ENCODE results near the gene ZPBP. TPM values are rescaled to one million over a fixed set of nuclear protein-coding genes. Genes with fewer than 3 reads are reported as not detected.

The ZPBP gene
- total RNA-seq, 1 donor, result not detected

DNA sequence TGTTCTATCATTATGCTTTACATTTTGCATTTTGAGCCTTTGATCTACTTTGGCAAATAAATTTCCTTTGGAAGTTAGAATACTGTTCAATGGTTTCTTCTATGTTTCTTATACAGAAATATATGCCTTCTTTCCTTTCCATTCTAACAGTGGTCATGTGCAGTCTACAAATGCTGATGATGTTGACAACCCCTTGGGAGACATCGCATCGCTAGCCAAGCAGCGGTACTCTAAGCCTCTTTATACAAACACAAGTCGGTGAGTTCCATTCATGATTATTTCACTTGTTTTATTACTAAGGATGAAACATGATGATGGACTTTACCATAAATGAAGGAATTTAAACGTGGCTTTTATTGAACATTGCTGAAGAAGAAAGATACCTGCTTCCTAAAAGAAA is 48.1 kb upstream of the ZPBP start:
- no peaks in the 10 kb centered on the region for H3K36me3 ChIP-seq (ENCODE audit: insufficient read depth, low read length)
- H3K27me3 ChIP-seq (ENCODE audit: insufficient read depth, low read length), result no peaks in the 10 kb centered on the region
- H3K27ac ChIP-seq (ENCODE audit: low read depth, low read length), result no peak overlapping the region
- no peak for TF ChIP-seq CTCF (IDR thresholded peaks at IDR 0.05; ENCODE audit: extremely low read depth, low read depth, low read length)
- no peaks in the 10 kb centered on the region for H3K4me1 ChIP-seq (ENCODE audit: insufficient read depth, low read length)
- H3K4me2 ChIP-seq (ENCODE audit: insufficient read depth, low read length), result no peak overlapping the region
- no peak for DNase-seq (ENCODE audit: insufficient read length, low spot score, missing footprints)
- H4K20me1 ChIP-seq (ENCODE audit: insufficient read depth, low read length), result no peaks in the 10 kb centered on the region
- no peaks in the 10 kb centered on the region for H3K79me2 ChIP-seq (ENCODE audit: insufficient read depth, low read length)
- no peaks in the 10 kb centered on the region for H3K9me3 ChIP-seq (ENCODE audit: low read depth, low read length)
- no peak overlapping the region for H3K4me3 ChIP-seq (ENCODE audit: insufficient read depth, low read length)
- H2AFZ ChIP-seq (ENCODE audit: low read length), result no peak overlapping the region

GRCh38 chr7:50140688-50141087 is 47.6 kb upstream of the ZPBP start:
- Histone ChIP-seq H3K36me3 (ENCODE audit: insufficient read depth, low read length) (no peaks in the 10 kb centered on the region), H2AFZ (ENCODE audit: low read length) (no peak overlapping the region), H4K20me1 (ENCODE audit: insufficient read depth, low read length) (no peaks in the 10 kb centered on the region), H3K4me1 (ENCODE audit: insufficient read depth, low read length) (no peaks in the 10 kb centered on the region), H3K4me2 (ENCODE audit: insufficient read depth, low read length) (no peak overlapping the region), H3K27me3 (ENCODE audit: insufficient read depth, low read length) (no peaks in the 10 kb centered on the region), H3K4me3 (ENCODE audit: insufficient read depth, low read length) (no peak overlapping the region), H3K9me3 (ENCODE audit: low read depth, low read length) (no peaks in the 10 kb centered on the region), H3K79me2 (ENCODE audit: insufficient read depth, low read length) (no peaks in the 10 kb centered on the region), H3K27ac (ENCODE audit: low read depth, low read length) (no peak overlapping the region)
- DNase-seq (ENCODE audit: insufficient read length, low spot score, missing footprints), result no peak
- no peak for TF ChIP-seq CTCF (IDR thresholded peaks at IDR 0.05; ENCODE audit: extremely low read depth, low read depth, low read length)

GRCh38 chr7:50138101-50138500 is 45.1 kb upstream of the ZPBP start:
- Histone ChIP-seq H3K79me2 (ENCODE audit: insufficient read depth, low read length) (no peaks in the 10 kb centered on the region), H3K36me3 (ENCODE audit: insufficient read depth, low read length) (no peaks in the 10 kb centered on the region), H3K27ac (ENCODE audit: low read depth, low read length) (no peak overlapping the region), H3K9me3 (ENCODE audit: low read depth, low read length) (no peaks in the 10 kb centered on the region), H3K4me2 (ENCODE audit: insufficient read depth, low read length) (no peak overlapping the region), H4K20me1 (ENCODE audit: insufficient read depth, low read length) (no peaks in the 10 kb centered on the region), H2AFZ (ENCODE audit: low read length) (no peak overlapping the region), H3K27me3 (ENCODE audit: insufficient read depth, low read length) (no peaks in the 10 kb centered on the region), H3K4me3 (ENCODE audit: insufficient read depth, low read length) (no peak overlapping the region), H3K4me1 (ENCODE audit: insufficient read depth, low read length) (no peaks in the 10 kb centered on the region)
- DNase-seq (ENCODE audit: insufficient read length, low spot score, missing footprints), result no peak
- TF ChIP-seq CTCF (IDR thresholded peaks at IDR 0.05; ENCODE audit: extremely low read depth, low read depth, low read length), result no peak

DNA sequence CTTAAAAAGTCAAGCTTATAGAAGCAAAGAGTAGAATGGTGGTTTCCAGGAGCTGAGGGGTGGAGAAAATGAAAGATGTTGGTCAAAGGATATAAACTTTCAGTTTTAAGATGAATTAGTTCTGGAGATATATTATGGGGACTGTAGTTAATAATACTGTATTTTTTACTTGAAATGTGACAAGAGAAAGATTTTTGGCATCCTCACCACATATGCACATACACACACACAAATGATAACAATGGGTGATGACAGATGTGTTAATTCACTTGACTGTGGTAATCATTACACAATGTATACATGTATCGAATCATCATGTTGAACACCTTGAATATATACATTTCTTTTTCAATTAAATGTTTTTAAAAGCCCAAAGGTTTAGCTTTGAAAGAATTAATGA is 32.7 kb upstream of the ZPBP start:
- H3K4me3 ChIP-seq (ENCODE audit: insufficient read depth, low read length), result no peak overlapping the region
- no peak overlapping the region for H2AFZ ChIP-seq (ENCODE audit: low read length)
- no peak overlapping the region for H3K4me2 ChIP-seq (ENCODE audit: insufficient read depth, low read length)
- no peaks in the 10 kb centered on the region for H3K27me3 ChIP-seq (ENCODE audit: insufficient read depth, low read length)
- H4K20me1 ChIP-seq (ENCODE audit: insufficient read depth, low read length), result no peaks in the 10 kb centered on the region
- DNase-seq (ENCODE audit: insufficient read length, low spot score, missing footprints), result no peak
- H3K4me1 ChIP-seq (ENCODE audit: insufficient read depth, low read length), result no peaks in the 10 kb centered on the region
- H3K27ac ChIP-seq (ENCODE audit: low read depth, low read length), result no peak overlapping the region
- no peaks in the 10 kb centered on the region for H3K9me3 ChIP-seq (ENCODE audit: low read depth, low read length)
- TF ChIP-seq CTCF (IDR thresholded peaks at IDR 0.05; ENCODE audit: extremely low read depth, low read depth, low read length), result no peak
- H3K36me3 ChIP-seq (ENCODE audit: insufficient read depth, low read length), result no peaks in the 10 kb centered on the region
- no peaks in the 10 kb centered on the region for H3K79me2 ChIP-seq (ENCODE audit: insufficient read depth, low read length)
